HG03060 (cell line): ENCODE data around the gene CHCHD6.

Source experiments
- ATAC-seq: cut with Tn5 transposase; IDR thresholded peaks from one replicate; pipeline ENCODE4 v1.9.1; 2021; ENCODE audit warnings: low read depth, moderate number of reproducible peaks; ENCODE audit not compliant: unreplicated experiment

CHCHD6 gene

DNA sequence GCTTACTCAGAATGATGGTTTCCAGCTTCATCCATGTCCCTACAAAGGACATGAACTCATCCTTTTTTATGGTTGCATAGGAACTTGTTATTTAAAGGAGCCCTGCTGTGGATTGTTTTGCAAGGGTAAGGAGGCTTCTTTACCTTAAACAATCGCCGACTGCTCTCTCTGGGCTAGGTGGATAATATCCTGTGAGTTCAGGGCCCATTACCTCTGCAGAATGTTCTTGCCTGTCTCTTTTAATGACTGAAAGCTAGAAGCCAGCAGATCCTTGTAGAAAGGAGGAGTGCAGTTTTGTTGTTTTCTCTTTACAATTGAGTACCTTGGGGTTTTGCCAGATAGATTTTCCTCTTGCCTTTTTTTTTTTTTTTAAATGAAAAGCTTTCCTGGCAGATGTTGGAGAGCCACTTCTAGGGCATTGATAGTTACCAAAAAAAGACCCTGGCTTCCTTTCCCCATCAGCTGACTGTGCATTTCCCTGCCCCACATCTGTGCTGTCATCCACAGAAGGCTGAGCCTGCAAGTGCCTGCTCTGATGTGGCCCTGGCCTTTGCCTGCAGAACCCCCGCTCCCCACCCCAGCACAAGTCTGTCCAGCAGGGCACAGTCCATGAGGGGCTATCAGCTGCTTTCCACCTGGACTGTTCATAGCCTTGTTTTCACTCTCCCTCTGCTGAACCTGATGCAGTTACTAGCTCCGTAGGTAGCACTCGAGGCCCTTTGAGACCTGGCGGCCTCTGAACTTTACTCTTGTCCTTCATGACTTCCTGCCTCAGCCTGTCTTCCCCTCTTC, 113.1 kb downstream of the CHCHD6 start:
- ATAC-seq = no peak

DNA sequence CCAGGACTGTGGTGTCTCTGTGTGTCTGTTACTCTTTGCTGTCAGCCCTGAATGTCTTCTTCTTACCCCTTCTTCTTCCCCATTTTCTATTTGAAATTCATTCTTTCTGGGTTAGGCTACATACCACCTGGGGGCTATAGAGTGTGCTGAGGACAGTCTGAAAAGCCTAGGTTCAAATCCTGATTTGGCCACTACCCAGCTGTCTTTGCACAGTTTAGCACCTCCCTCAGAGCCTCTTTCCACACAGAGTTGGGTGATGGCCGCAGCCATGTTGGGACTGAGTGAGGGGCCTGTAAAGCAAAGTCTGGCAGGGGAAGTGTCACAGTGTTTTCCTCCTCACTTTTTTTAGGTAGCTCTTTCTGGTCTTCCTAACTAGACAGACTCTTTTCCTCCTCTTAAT, 113.7 kb downstream of the CHCHD6 start:
- no peak for ATAC-seq

DNA sequence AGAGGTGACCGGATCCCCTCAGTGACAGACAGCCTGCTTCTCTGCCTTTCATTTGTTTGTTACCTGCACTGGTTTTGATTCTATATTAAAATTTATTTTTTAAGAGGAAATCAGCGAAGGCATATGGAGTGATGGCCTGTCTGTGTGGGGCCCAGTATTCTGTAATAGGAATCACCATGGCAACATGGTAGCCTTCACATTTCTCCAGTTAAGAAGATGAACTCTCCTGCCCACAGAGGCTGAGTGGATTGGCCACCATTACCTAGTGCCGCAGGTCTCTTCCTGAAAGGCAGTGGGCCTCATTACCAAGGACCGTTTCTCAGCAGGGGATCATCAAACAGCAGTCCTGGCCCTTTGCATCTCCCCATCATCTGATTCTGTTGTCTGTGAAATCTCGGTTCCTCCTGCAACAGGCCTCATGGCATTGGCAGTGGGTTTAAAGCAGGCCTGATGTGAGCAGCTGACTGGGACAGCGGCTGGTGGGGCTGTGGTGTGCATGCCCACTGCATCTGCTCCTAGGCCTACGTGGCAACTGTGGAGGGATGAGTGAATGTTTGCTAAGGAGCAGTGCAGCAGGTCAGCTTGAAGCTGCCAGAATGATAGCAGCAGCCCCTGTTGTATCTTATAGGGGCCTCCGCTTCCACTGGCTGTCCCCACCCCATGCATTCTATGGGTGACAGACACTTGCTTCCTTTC, 114.5 kb downstream of the CHCHD6 start:
- ATAC-seq = no peak

DNA sequence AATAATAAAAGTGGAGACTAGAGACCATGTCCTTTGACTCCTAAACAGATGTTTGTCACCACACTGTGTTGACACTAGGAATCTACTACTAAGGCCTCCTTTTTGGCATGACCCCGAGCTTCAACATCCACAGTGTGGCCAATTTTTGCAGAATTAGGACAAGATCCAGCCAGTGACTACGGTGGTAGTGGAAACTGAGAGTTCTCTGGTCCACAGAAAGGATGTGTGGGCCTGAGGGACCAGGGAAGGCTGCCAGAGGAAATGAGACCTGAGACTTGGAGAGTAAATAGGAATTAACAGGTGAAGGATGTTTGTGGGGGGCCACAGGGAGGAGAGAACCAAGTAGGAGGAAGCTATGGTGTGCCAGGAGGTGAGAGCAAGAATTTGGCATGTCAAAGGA, 122.7 kb downstream of the CHCHD6 start:
- no peak for ATAC-seq

DNA sequence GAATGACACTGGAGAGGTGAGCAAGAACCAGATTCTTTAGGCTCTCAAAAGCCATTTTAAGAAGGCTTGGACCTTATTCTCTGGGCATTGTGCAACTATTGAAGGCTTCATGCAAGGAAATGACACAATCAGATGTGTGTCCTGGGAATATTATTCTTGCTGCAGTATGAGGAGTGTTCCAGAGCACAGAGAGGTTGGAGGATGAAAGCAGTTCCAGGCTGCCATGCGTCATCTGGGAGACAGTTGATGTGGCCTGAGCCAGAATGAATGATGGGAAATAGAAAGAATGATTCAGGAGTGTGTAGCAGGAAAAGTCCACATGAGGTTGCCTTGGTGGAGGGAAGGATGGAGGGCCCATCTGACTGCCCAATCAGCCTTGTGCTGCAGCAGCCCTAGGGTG, 123.1 kb downstream of the CHCHD6 start:
- ATAC-seq = no peak

DNA sequence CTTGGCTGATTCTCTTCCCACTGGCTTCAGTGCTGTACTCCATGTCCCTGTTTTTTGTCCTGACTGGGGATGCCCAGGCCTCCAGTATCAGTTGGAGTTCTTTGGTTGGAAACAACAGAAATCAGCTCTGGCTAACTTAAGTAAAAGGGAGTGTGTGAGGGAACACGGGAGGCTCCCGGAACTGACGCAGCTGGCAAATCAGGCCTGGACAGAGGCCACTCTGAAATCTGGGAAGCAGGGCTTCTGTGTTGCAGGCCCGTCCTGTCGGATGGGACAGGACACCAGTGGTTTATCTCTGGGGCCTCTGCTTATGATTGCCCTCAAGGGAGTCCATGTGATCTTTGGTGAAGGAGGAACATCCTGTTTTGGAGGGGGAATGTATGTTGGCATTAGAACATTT, 124.3 kb downstream of the CHCHD6 start:
- ATAC-seq = no peak

DNA sequence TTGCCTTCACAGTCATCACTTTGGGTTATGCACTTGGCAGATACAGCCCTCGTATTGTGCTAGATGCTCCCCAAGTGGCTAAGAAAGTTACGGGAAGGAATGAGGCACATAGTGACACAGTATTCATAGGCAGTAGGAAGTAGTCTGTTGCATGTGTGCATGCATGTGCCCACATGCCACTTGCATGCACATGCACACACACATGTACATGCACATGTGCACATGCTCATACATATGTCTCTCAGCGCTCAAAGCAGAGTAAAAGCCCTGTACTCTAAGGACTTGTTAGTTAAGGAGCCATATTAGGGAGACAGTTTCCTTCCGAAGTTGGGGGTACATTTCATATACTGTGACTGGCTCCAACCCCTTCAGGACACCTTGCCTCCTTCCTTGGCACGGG, 128.9 kb downstream of the CHCHD6 start:
- no peak for ATAC-seq

DNA sequence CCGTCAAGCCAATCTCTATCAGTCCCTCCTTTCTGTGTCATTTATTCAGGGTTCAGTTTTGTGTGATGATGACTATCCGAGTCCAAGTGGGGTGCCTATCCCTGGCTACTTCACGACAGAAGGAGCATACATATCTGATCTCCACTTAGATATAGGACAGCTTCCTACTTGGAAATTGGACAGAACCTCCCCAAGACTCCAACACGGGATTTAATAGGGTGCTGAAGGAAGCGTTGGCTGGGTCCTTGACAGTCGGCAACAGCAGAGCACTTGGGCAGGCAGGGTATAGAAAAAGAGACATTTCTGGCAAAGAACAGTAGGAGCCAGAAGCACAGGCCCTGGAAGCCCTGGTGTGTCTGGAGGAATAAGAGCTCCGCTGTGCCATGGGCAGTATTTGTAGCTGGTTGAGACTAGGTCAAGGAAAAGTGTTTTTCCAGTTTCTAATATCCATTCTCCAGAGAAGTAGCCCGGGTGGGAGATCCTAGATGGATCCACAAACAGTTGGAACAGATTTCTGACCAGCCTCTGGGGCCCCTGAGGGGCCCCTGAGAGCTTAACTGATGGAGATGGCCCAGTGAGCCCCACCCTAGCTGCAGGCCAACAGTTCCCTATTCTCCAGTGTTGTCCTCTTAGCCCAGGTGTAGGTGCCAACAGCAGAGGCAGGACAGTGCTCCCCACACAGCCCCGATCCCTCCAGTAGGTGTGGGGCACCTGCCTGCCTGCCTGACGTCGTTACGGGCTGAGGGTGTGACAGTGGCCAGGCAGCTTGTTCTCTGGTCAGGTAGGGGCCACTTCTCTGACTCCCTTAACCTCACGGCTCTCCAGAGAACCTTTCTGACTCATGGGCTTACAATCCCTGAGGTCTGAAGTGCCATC, 130.8 kb downstream of the CHCHD6 start:
- ATAC-seq = no peak

DNA sequence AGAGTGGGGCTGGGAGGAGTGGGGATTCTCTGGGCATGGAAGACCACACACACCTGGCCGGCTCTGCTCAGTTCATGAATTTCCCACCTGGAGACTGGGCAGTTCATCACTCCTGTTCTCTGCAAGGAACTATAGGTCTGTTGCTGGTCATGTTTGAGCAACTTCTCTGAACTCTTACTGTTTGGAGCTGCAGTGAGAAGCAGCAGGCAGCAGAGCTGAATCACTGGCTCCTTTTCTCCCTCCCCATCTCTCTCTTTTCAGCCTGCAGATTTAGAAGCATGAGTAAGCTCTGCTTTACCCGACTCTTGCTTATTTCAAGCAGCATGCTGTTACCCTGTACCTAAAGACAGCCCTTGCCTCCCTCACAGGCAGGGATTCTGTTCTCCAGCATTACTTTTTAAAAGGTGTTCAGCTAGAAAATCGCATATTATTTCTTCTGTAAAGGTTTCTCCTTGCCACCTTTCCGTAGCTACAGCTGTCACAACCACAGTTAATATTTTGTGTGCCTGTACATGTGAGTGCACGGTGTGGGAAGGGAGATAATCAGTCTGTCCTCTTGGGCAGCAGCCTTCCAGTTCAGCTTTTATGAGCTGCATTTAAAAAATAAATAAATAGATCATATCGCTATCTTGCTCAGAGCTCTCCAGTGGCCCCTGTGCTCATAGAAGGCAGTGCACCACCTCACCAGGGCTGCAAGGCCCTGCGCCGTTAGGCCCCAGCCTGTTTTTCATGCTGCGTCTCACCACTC, 131.6 kb downstream of the CHCHD6 start:
- ATAC-seq = no peak

DNA sequence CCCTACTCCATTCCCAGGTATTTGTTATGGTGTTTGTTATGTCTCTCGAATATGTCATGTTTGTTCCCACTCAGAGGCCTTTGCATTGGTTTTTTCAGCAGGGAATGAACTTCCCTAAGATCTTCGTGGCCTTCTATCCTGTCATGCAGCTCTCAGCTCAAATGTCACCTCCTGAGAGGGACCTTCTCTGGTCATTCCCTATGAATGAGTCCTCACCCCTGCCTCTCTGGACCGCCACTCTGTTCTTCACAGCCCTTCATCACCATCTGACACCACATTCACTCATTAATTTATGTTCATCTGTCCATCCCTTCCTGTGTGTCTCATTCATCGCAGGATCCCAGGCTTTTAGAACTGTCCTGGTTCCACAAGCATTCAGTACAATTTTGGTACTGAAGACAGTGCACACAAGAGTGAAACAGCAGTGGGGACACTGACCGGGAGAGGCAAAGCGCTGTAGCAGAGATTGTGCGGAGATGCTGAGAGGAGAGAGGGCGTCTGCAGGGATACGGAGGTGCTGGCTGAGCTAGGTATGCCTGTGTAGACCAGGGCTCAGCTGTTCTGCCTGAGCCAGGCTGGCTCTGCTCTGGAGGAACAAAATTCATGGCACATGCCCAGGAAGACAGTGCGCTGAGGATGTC, 132.3 kb downstream of the CHCHD6 start:
- no peak for ATAC-seq

DNA sequence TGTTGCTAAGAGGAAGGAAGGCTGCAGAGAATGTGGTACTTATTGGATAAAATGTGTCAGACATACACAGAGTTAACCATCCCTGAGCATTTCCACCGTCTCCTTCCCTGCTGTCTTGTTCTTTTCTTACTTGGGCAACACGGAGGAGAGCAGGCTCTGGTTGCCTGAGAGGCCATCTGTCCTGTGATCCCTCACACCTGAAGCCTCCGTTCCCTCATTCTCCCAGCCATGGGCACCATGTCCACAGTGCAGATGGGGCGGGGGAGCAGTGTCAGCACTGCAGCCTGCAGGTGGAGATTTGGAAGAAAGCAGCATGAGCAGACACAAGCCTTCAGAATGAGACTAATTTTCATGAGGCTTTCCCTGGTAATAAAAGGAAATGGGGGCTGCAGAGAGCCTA, 133.7 kb downstream of the CHCHD6 start:
- no peak for ATAC-seq

DNA sequence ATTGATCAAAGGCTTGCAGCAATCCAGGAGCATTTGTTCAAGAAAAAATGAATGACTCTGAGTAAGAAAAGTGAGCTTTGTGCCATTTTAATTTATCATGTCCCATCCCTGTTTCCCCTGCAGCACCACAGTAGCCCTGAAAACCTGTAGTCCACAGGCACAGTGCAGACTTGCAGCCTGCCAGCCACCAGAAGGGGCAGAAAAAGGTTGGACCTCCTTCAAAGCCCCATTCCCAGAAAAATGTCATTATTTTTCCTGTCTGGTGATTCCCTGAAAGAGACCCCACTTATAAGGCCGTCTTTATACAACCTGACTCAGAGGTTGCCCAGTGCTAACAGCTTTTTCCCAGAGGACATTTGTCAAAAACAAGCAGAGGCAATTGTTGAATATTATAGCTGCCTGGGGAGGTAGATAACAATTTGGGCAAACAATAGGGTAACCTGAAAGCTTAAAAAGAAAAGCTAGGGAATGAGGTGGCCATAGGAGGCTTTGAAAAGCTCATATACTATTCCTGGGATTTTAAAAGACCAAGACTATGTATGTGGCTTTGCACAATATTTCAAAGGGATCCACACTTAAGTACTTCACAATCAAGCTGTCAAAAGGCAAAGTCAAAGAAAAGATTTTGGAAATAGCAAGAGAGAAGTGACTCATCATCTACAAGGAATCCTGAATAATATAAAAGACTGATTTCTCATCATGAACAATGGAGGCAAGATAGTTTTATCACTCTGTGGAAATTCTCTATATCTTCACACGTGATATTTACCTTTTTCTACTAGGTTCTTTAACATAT, 142.1 kb downstream of the CHCHD6 start:
- no peak for ATAC-seq

DNA sequence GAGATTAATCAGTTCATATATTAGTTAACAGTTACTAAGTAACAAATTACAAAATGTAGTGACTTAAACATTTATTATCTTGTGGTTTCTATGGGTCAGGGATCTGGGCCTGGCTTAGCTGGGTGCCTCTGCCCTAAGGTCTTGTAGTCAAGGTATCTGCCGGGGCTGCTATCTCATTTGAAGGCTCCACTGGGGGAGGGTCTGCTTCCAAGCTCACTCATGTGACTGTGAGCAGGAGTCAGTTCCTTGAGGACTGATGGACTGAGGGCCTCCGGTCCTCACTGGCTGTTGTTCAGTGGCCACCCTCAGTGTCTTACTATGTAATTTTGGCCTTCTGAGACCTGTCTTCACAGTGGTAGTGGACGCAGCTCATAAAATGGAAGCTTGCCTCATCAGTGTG, 143.0 kb downstream of the CHCHD6 start:
- ATAC-seq = no peak

DNA sequence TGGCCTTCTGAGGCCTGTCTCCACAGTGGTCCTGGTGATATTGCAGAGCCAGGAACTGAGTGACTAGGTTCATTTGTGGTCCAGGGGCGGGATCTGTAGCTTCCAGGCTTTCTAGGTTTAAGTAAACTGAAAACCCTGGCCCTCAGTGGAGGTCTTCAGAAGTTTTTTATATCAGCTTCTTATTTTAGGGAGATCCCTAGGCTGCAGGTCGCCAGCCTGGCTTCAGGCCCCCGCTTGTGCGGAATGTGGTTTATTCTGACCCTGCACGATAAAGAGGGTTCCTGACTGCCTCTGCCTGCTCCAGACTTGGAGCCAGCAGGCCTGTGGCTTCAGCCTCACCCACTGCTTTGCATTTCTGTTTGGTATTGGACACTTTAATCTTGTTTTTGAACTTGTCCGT, 145.0 kb downstream of the CHCHD6 start:
- no peak for ATAC-seq

DNA sequence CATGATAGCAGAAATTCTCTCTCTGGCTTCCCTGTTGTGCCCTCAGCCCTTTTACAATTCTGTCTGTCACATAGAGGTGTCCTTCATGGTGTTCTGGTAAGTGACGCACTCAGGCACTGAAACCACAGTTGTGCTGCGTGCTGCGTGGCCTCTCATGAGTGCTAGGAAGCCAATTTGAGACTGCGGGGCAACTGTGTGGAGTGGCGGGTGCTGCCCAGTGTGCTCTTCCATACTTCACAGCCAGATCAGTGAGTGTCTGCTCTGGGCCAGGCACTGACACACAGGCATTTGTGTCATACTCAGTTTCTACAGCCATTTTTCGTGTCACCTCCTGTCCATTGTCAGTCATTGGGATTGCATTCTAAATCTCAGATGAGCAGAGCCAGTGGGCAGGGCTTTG, 145.7 kb downstream of the CHCHD6 start:
- ATAC-seq = no peak

DNA sequence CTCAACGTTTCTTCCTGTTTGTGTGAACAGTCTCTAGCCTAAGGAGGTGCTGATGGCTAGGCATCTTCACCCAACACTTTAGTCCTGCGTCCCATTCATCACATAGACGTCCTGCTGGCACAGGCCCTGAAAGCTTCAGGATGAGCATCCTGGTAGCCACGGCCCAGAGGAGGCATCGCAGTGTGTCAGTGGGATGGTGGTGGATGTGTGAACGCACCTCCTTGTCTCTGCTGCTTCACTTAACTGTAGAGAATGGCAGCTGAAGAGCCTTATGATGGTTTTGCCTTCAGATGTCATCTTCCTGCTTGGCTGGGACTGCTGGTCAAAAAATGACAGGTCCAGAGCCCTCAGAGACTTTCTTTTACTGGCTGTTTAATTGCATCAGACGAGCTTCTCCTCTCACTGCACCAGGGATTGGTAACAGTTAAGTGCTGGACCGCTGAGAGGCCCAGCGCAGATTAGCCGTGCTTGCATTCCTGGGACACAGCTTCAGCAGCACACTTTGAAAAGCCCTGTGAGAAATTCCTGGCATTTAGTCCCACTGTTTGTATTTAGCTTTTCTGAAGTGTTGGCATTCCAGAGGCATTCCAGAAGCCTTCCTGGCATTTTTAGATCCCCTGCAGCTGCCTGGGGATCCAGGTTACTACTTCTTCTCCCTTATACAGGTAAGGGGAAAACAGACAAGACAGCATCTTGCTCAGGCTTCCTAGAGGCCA, 146.5 kb downstream of the CHCHD6 start:
- ATAC-seq = no peak

DNA sequence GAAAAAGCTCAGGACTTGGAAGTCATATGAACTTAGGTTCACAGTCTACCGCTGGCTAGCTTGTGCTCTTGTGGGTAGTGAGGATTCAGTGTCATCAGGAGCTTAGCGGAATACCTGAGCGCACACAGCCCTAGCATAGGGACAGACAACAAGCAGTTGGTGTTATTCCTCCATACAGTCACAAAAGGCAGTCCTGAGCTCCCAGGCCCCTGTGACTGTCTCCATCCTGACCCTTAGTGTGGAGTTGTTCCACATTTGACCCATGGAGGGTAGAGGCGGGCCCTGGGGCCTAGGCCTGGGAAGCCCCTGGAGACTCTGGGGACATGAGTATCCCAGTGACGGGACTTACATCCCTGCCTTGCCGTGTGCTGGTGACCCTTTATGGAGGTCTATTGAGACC, 147.3 kb downstream of the CHCHD6 start:
- ATAC-seq = no peak

DNA sequence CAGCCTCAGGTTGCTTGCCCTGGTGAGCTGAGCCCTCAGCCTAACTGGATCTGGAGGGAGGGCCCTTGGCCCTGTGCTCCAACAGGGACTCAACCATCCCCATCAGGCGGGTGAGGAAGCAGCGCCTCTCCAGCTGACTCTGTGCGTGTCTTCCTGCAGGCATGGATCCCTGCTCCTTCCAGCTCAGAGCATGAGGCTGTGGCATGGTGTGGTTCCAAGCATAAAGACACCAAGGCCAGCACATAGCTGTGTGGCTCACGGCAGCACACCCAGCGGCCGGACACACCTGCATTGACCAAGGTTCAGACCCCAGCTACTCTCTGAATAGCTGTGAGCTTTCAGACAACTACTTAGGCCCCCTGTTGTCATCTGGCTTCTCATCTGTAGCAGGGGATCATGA, 147.9 kb downstream of the CHCHD6 start:
- no peak for ATAC-seq

DNA sequence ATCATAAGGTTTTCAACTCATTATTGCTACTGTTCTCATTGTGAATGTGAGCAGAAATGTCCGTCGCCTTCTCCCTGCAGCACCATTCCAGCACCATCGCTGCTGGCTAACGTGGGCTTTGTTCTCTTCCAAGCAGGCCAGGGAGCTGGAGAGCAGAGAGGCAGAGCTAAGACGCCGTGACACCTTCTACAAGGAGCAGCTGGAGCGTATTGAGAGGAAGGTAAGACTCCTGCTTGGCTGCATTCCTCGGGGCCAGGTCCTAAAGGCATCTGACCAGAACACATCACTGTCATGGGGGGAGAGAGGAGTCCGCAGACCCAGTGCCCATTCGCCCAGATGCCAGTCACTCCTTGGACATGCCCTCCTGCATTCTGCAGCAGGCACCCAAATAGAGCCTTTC, 148.5 kb downstream of the CHCHD6 start:
- no peak for ATAC-seq
